GM19025 (cell line): Measurements from ENCODE around the gene CLEC18B.
"Not testable (repeated sequence)": the region's sequence is repeated elsewhere in the genome, so short reads cannot be mapped to it uniquely, and the experiment has no call there.

ENCODE experiments used
- ATAC-seq: cut with Tn5 transposase; IDR thresholded peaks from one replicate; pipeline ENCODE4 v1.9.1; 2021; ENCODE audit warnings: mild to moderate bottlenecking, low read depth, moderate library complexity; ENCODE audit not compliant: unreplicated experiment

CLEC18B gene

DNA sequence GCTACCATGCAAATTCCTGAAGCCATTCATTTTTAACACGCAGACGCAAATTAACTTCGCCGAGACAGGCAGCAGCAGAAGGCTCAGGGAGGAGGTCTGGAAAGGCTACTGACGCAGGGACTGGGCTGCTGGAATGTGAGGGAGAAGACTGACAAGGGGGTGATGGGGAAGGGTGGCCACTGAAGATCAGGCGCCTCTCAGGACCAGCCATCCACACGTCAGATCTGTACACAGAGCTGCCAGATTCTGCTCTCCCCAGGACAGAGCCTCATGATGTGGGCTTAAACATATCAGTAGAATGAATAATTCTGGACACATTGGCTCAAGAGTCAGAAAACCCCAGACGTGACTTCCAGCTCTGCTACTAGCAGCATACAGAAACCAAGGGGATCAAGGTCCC, 25.6 kb upstream of the CLEC18B start:
- no peak for ATAC-seq

DNA sequence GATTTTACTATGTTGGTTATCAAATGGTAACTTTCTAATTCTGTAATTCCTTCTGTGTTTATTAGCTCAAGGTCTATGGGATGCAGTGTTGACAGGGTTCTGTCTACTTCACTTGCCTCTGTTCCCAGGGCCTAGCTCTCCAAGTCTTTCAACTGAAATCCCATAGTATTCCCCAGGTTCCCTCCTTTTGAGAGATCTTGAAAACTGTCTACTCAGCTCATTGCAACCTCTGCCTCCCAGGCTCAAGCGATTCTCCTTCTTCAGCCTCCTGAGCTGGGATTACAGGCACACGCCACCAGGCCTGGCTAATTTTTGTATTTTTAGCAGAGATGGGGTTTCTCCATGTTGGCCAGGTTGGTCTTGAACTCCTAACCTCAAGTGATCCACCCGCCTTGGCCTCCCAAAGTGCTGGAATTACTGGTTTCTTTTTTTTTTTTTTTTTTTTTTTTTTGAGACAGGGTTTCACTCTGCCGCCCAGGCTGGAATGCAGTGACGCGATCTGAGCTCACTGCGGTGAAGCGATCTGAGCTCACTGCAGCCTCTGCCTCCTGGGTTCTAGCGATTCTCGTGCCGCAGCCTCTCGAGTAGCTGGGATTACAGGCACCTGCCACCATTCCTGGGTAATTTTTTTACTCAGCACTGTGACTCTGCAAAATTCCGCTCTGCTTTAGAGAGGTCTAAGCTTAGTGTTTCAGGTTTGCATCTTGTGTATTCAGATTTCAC, 22.5 kb upstream of the CLEC18B start:
- not testable (repeated sequence) for ATAC-seq

DNA sequence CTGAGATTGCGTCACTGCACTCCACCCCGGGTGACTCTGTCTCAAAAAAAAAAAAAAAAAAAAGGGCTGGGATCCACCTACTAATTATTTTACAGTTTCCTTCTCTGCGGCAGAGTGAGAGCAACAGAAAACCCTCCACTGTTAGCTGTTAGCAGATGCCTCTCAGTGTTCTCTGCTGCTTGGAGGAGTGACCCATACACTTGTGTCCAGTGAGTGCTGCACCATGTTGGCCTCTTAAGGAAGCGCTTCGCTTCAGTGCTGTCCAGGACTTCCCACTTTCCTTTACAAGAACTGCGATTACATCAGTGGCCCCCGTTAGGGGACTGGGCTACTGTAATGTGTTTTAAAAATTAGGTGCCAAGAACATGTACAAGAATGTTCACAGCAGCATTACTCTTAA, 18.4 kb upstream of the CLEC18B start:
- ATAC-seq: no peak

DNA sequence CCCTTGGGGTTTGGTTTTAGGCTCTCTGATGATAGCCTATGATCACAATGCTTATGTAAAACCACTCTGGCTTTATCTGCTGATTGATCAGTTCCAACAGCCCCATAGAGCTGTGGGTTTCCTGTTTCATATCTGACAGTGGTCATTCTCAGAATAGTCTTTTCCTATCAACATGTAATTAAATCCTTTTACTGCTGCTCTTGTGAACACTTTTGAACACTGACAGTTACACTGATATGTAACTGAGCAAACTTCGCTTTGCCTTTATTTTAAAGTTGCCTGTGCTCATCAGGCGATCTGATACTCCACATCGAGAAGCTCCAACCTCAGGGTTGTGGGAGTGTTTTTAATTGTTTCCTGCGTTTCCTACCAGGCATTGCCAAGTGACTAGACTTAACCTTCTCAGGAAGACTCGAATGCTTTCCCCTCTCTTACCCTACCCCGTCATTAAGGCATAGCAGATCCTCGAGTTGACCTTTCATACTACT, 17.3 kb upstream of the CLEC18B start:
- ATAC-seq: no peak

DNA sequence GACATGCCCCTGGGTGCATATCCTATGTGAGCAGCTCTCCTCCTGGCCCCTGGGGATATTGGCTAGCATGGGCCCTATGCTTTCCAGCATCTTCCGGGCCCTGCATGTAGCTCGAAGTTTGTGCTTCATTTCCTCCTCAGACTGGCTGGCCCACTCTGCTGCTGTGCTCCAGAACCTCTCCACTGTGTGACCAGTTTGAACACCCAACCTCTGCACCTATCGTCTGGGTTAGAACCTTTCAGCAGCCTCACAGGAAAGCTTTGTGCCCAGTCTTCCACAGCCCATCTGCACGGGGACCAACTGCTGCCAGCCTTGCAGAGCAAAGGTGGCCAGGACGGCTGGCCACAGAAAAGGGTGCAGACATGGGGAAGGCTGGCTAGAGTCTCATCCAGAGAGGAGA, 10.2 kb upstream of the CLEC18B start:
- ATAC-seq: no peak

DNA sequence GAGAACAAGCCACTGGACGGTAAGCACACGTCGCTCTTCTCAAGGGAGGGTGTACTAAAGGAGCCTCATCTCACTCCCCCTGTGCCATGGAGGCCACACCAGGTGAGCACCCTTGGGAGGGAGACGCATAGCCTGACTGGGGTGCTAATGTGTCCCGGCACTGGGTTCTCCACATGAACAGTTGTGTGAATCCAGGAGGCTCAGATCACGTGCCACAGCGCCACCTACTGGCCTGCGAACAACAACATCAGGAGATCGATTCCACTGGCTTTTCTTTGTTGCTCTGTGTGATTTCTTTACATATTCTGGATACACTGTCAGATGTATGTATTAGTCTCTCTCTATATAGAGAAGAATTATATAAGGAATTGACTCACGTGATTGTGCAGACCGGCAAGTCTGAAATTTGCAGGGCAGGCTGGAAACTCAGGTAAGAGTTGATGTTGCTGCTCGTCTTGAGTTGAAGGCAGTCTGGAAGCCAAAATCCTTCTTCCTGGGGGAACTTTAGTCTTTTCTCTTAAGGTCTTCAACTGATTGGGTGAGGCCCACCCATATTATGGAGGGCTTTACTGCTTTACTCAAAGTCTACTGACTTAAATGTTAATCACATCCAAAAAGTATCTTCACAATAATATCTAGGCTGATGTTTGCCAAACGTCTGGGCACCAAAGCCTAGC, 8.9 kb upstream of the CLEC18B start:
- ATAC-seq: not testable (repeated sequence)

DNA sequence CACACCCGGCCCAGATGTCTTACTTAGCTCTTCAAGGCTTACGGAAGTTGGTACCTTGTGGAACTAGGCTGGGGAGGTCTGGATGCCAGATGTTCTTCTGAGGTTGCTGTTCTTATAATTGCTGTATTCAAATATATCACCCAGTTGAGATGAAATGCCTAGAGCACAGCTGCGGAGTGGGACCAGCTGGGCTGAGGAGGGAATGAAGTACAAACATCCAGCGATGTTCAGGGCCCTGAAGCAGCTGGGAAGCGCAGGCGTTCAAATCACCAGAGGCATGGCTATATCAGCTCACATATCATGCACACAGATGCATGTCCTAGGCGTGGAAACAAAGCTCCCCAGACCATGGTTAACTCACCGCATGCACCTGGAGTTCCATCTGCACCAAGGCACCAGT, 7.2 kb upstream of the CLEC18B start:
- ATAC-seq: not testable (repeated sequence)

DNA sequence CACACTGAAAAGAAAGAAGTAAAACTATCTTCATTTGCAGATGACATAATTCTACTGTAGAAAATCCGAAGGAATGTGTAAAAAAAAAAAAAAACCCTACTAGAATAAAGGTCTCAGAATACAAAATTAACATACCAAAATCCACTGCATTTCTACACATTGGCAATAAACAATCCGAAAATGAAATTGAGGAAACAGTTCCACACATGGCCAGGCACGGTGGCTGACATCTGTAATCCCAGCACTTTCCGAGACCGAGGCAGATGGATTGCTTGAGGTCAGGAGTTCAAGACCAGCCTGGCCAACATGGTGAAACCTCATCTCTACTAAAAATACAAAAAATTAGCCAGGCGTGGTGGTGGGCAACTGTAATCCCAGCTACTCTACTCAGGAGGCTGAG, 4.5 kb upstream of the CLEC18B start:
- not testable (repeated sequence) for ATAC-seq

DNA sequence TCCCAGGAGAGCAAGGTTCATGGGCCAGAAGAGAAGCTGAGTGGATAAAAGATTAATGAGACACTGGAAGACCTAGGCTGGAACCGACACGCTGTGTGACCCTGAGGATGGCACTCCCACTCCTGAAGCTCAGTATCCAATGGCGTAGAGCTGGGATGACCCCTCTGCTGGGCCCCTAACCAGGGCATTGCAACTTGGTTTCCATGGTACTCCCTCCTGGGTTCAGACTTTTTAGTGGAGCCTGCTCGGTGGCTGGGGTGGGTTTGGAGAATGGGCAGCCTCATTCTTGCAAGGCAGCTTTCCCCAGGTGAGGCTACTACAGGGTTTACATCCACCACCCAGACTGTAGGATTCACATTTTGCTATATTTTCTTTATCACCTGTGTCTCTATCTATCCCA, 2.4 kb upstream of the CLEC18B start:
- not testable (repeated sequence) for ATAC-seq

DNA sequence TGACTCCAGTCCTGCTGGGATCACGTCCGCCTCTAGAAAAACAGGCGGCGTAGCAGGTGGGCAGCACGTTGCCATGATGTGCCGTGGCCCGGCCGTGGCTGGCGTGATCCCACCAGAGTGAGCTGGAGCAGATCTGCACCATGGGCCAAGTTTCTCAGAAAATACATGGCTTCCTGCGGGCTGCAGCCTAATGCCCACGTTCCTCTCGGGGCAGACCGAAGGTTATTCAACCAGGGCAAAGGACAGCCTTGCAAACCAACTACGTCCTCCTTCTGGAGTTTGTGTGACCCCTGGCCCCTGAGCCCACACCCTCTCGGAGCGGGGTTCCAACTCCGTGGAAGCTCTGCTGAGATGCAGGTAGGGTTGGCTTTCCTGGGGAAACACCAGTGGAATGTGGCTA, 808 bp upstream of the CLEC18B start:
- ATAC-seq: not testable (repeated sequence)

DNA sequence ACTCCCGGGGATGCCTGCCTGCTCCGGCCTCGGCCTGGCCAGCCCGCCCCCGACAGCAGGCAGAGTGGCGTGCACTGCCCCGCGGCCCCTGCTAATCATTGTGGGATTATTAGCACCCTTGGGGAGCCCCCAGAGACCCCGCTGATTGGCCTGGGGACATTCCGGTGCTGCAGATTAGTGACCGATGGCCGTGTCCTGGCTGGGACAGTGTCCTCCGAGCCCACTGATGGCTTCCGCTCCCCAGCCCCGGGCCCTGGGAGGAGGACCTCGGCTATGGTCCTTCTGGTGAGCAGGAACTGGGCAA, 156 bp upstream of the CLEC18B start:
- not testable (repeated sequence) for ATAC-seq

DNA sequence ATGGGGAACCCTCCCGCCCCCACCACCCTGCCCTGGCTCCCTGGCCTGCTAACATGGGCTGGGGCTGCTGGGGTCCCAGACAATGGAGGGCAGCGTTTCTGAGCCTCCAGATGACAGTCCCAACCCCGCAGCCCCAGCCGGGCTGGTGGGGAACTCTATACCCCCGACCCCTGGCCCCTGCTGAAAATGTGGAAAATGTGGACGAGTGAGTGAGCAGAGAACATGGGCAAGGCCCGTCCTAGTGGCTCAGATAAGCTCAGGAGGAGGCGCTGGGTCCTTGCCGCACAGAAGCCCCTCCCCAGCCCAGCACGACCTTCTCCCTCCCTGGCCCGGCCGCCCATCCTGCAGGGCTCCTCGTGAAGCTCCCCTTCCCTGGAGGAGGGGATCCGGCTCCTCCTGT, 1.5 kb downstream of the CLEC18B start:
- not testable (repeated sequence) for ATAC-seq

DNA sequence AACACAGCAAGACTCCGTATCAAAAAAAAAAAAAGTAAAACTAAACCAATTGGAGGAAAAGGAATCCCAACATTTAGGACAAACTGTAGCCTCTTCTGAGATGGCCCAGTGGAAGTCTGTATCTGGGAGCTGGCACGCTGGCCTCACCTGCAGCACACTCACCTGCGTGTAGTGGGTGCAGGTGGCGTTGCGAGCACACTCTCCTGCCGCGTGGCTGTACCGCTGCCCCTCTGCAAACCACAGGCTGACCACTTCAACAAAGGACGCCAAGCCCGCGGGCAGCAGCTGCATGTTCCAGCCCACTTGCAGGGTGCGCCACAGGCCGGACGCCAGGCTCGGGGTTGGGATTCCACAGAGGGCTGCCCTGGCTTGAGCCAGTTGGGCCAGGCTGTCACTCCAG, 3.4 kb downstream of the CLEC18B start:
- ATAC-seq: not testable (repeated sequence)

DNA sequence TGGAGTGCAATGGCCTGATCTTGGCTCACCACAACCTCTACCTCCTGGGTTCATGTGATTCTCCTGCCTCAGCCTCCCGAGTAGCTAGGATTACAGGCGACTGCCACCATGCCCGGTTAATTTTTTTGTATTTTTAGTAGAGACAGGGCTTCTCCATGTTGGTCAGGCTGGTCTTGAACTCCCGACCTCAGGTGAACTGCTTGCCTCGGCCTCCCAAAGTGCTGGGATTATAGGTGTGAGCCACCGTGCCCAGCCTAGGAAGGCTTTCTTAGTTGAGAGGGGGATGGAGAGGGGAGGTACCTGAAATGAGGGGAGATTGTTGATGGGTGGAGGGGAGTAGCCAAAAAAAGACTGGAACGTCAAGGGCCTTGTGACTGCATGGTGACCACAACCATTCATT, 7.4 kb downstream of the CLEC18B start:
- not testable (repeated sequence) for ATAC-seq

DNA sequence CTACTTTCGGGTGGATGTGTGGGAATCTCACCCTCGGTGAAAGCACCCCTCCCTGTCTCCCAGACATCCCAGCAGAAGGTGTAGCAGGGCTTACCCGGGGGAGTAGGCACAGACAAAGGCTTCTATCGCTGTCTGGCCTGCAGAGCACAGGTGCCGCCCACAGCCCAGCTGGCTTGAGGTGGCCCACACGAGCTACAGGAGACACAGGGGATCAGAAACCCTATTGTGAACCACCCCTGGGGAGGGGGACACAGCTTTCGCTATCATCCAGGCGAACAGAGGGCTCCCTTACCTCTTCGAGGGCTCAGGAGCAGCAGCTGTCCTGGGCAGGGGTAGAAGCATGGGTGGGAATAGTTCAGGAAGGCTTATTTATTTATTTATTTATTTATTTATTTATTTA, 7.8 kb downstream of the CLEC18B start:
- not testable (repeated sequence) for ATAC-seq

DNA sequence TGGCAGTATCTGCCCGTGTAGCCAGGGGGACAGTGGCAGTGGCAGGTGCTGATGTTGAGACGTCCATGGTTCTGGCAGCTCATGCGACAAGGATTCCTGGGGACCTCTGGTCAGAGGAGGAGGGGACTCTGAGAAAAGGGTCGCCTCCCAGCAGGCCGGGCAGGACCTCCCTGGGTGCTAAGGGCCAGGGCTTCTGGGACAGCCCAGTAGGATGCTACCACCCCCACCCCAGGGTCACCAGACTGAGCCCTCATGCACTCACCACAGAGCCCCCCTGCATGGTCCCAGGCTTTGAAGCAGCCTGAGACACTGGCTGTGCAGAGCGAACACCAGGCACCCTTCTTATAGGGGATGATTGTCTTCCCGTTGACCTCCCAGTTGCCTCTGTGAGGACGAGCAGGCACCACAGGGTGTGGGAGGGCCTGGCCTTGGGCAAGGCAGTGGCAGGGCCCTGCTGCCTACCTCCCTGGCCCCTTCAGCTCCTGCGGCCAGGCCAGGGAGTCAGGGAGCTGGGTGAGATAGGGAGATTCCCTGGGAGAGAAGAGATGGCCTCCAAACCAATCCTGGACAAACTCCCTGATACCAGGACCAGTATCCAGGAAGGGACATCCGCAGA, 8.4 kb downstream of the CLEC18B start:
- not testable (repeated sequence) for ATAC-seq

DNA sequence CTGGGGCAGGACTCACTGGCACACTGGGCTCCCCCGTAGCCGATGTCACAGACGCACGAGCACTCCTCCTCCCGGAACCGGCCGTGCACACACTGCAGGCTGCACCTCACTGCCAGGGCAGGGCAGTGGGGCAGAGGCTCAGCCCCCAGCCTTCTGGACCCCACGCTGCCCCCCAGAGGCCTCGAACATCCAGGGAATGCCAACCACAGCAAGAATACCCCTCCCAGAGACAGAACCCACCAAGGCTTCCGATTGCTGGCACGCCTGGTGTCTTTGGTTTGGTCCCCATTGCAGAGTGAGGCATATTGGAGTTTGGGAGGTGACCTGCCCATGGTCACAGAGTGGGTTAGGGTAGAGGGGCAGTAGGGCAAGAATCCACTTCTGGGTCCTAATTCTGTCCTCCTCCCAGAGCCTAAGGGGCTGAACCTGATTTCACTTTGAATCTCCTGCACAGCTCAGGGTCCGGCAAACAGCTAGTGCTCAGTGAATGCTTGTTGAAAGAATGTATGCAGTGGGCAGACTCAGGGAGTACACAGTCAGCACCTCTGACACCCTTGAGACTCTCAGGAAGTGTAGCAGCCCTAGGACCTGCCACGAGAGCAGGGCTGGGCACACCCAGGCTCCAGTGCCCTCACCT, 9.0 kb downstream of the CLEC18B start:
- not testable (repeated sequence) for ATAC-seq

DNA sequence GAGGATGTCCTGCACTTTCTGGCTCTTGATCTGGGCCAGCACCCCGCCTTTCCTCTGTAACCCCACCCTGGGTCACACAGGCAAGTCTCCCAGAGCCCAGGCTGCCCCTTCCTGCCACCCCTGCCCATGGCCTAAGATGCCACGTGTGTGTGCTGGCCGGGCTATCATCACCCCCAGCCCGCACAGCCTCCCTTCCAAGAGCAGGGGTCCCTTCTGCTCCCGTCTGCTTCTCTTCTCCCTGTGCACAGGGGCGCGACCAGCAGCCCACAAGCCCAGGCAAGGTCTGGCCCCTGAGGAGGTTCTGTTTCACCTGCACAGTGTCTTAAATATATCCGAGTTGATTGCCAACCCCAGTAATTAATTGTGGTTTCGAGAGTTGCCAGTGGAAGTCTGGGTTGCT, 10.3 kb downstream of the CLEC18B start:
- ATAC-seq: not testable (repeated sequence)

DNA sequence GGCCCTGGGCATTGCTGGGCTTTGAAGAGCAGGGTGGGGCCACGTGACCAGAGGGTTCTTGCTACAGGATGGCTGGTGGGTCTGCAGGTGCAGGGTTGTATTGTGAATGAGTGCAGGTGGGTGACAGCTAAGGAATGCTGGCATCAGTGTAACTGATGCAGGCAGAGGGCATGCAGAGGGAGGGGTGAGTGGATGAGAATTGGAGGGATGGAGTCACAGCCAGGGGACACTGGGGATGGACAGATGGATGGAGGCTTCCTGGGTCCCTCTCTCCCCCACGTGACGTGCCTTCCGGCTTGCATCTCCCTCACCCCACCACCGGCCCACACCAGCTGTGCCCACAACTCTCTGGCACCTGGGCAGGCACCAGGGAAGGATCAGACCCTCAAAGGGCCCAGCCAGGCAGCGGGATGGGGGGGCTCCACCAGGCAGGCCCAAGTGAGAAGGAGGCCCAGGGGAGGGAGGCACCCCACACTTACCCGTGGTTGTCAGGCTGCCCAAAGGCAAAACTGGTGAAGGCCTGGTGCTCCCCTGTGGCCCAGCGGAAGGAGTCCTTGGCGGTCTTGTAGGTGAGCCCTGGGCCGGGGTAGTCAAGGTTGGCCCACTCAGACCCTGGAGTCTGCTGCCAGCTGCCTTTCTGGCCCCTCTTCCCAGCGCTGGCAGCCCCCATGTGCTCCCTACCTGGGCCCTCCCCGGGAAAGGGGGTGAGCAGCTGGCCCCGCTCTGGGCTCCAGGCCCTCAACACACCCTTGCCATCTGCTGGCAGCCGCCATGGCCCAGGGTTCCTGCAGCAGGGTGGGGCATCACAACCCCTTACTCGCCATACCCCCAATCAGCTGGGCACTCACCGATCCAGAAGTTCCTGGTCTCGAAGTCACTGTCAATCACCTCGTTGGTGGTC, 11.0 kb downstream of the CLEC18B start:
- not testable (repeated sequence) for ATAC-seq
